GM12892 (cell line): Measurements from ENCODE around the gene SLIT3.

Source experiments
- DNase-seq: peaks from one replicate; pipeline ENCODE4 v3.0.0; 2011; ENCODE audit not compliant: insufficient read length
- FAIRE-seq: peaks from 2 replicates; lab custom pipeline; 2011; peaks lifted over from hg19 to GRCh38; lab: Jason Lieb, UNC
- POLR2A ChIP-seq: IDR thresholded peaks from 2 replicates; pipeline ENCODE4 v1.6.1; 2011; ENCODE audit warnings: low read depth, low read length, control low read depth
- POLR2AphosphoS5 ChIP-seq: IDR thresholded peaks from 2 replicates; pipeline ENCODE4 v1.6.1; 2011; ENCODE audit warnings: low read depth, low read length, control low read depth
- TAF1 ChIP-seq: IDR thresholded peaks from 2 replicates; pipeline ENCODE4 v1.6.1; 2011; ENCODE audit warnings: low read depth, mild to moderate bottlenecking, control low read depth, low read length, borderline replicate concordance

The SLIT3 gene

DNA sequence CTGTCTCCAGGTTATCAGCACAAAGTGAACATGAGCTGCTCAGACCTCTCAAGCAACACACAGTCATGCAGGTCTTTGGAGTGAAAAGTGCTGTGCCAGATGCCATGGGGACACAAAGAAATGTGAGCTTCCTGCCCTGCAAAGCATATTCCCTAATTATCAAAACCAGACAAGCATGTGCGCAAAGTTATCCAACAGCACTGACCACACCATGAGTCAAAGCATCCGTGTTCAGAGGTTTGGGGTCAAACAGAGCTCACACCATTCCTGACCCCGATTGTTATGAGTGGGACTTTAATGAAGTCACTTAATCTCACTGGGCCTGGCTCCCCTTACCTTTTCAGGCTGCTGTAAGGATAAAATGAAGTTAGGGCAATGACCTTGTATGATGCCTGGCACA, 138.5 kb downstream of the SLIT3 start:
- no peak for FAIRE-seq
- no peak for DNase-seq
- TF ChIP-seq POLR2A (no peak), TAF1 (no peak), POLR2AphosphoS5 (no peak)

DNA sequence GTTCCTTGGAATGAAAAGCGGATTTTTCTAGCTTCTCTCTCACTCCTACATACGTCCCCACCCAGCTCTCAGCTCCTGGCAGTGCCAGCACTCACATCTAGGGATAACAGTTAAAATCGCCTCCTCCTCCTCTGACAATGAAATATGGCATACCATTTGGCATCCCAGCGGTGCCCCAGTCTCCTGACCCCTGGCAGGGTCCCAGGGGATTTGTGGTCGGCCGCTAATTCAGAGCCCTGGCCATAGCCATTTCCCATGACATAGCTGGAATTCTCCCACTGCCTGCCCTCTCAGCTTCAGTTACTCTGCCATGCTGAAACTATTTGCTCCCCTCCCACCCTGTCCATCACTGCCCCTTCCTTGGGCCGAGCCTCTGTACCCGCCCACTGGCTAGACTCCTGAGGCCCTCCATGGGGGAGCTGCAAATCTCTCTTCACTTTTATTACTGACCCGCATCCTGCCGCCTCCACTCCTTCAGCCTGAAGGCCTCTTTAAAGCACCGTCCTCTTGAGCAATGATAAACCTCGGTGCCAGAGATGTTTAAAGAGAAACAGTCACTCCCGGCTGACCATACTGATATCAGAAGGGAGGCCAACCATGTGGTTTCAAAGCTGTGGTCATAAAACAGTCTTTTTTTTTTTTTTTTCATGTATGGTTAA, 139.8 kb downstream of the SLIT3 start:
- DNase-seq (no peak), FAIRE-seq (no peak)
- TF ChIP-seq TAF1 (no peak), POLR2A (no peak), POLR2AphosphoS5 (no peak)

DNA sequence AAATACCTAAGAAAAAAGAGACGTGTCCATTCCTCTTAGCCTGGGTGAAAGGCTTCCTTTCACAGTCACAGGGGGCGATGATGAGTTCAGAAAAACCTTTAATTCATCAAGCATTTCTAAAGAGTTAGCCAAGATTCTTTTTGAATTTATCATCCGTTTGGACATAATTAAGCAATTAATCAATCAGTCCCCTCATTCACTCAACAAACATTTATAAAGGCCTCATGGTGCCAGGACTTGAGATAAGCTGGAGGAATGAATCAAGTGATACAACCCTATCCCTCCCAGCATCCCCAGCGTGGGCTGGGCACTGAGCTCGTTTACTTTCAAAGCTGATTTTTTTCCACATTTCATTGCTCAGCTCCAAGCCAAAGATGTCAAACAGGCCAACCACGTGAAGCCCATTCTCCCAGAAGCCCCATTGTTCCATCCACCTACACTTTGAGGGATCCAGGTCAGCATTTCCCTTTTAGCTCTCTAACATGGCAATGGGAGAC, 140.5 kb downstream of the SLIT3 start:
- FAIRE-seq (no peak), DNase-seq (no peak)
- no peak for TF ChIP-seq TAF1

DNA sequence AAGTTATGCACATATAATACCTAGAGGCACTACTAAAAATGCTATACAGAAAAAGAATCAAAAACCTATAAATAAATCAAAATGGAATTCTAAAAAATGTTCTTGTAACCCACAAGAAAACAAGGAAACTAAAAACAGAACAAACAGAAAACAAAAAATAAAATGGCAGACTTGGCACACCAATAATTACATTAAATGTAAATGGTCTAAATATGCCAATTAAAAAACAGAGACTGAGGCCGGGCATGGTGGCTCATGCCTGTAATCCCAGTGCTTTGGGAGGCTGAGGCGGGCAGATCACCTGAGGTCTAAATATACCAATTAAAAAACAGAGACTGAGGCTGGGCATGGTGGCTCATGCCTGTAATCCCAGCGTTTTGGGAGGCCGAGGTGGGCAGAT, 142.2 kb downstream of the SLIT3 start:
- FAIRE-seq, result no peak
- no peak for DNase-seq
- no peak for TF ChIP-seq TAF1
- TF ChIP-seq POLR2AphosphoS5, result no peak
- TF ChIP-seq POLR2A, result no peak

DNA sequence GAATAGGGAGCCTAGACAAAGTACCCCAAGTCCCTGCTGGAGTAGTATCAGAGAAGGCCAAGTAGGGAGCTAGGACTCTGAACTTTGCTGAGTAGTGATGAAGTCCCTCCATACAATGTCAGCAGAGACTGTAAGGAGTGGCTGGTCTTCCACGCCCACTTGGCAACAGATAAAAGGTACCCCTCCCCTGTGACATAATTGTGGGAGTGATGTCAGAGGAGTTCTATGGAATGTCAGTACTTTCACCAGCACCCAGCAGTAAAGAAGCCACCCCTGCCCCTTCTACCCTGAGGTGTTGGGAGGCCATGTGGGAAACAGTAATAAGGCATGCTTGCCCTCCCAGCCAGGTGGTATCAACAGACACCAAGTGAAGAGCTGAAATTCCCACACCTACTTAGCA, 143.9 kb downstream of the SLIT3 start:
- DNase-seq (no peak), FAIRE-seq (no peak)
- TF ChIP-seq POLR2AphosphoS5, result no peak
- no peak for TF ChIP-seq POLR2A
- TF ChIP-seq TAF1, result no peak

- FAIRE-seq (no peak), DNase-seq (no peak)
- no peak for TF ChIP-seq POLR2AphosphoS5
- no peak for TF ChIP-seq TAF1
- no peak for TF ChIP-seq POLR2A
Measured at GRCh38 chr5:169154679-169155078, 146.3 kb downstream of the SLIT3 start.

GRCh38 chr5:169153405-169153804, 147.5 kb downstream of the SLIT3 start:
- no peak for FAIRE-seq
- DNase-seq, result no peak
- TF ChIP-seq POLR2AphosphoS5 (no peak), TAF1 (no peak), POLR2A (no peak)

- no peak for TF ChIP-seq POLR2A
- DNase-seq, result no peak
- peak; percentile 27 for FAIRE-seq
Measured at GRCh38 chr5:169152946-169153345, 148.0 kb downstream of the SLIT3 start.

GRCh38 chr5:169152453-169152852, 148.5 kb downstream of the SLIT3 start:
- TF ChIP-seq TAF1, result no peak
- no peak for TF ChIP-seq POLR2AphosphoS5
- no peak for TF ChIP-seq POLR2A
- no peak for FAIRE-seq

DNA sequence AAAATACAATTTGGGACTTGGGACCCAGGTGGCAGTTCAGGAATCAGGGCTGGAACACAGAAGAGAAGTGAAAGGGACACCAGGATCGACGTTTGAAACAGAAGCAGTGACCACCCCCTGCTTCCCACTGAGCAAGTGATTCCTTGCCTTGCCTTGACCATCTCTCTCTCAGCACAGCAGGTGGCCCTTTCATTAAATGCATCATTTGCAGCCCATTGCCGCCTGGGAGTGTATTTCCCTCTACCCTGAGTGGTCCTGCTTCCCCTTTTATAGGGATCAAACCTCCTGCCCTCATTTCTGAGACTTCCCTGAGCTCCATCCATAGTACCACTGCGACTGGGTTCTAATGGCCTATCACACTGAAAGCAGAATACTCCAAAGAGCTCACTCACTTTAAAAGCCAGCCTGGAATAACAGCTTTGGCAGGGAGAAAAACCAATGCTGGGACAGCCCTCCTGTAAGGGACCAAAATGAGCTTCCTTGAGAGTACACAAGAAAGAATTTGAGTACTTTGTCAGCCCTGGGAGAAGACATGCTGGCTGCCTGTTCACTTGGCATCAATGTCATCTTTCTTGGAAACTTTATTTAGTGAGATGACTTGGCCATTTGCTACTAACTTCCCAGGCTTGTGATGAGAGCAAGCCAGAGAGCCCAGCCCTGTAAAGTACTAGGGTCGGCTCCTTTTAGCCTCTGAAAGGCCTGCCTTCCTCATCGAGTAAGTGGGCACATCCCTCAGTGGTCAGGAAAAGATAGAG, 149.7 kb downstream of the SLIT3 start:
- TF ChIP-seq POLR2A (no peak), POLR2AphosphoS5 (no peak), TAF1 (no peak)
- FAIRE-seq (no peak), DNase-seq (no peak)

More at GRCh38 chr5:169152453-169152852, 148.5 kb downstream of the SLIT3 start:
- DNase-seq, result no peak

DNA sequence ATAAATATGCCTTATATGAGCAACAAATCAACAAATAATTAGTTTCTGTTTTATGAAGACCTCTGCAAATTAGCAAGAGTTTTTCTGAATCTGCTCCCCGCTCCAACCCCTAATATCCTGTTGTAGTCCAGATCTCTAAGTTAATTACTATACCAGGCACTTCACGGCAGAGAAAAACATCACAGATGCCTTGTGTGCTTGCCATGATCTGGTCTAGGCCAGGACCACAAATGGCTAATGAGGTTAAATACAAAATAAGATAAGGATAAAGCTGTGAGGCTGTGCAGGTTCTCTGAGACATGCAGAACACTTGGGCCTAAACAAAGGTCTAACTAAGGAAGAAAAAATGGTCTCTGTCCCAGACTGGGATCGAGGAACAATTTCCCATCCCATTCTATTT, 150.8 kb downstream of the SLIT3 start:
- TF ChIP-seq POLR2AphosphoS5 (no peak), POLR2A (no peak), TAF1 (no peak)
- no peak for FAIRE-seq
- DNase-seq, result no peak

DNA sequence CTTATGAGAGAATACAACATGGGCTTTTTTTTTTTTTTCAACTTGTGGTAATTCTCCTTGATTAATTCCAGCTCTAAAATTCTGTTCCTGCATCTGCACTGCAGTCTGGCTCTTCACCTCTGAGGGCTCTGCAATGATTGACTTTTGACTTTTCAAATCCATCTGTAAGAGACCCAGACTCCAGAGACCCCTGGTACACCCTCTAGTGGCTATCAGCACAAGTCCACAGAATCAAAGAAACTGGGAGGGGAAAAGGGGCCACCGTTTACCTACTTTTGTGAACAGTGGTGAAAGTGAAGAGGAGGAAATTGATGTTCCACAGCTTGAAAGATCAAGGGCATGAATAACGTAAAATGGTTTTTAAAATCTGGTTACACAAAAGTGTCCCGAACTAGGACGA, 151.6 kb downstream of the SLIT3 start:
- DNase-seq, result no peak
- FAIRE-seq, result no peak
- TF ChIP-seq POLR2A (no peak), TAF1 (no peak), POLR2AphosphoS5 (no peak)
